CD14-positive monocyte (primary cell): ENCODE results near the gene BTBD10. TPM values are rescaled to one million over a fixed set of nuclear protein-coding genes. Genes with fewer than 3 reads are reported as not detected.

Experiments
- DNase-seq, 3 donors: peaks; one replicate each; pipeline ENCODE4 v3.0.0-alpha.2; 2011 to 2022
- H2AFZ ChIP-seq: 2 replicates; pipeline ENCODE4 v1.6.0; 2012; ENCODE audit warnings: mild to moderate bottlenecking, low read depth, low read length, inconsistent platforms; ENCODE audit not compliant: insufficient read depth, poor library complexity, severe bottlenecking
- H3K27ac ChIP-seq, 2 donors: 1 replicate in 1 of 2; 2 replicates in 1 of 2; pipeline ENCODE4 v1.5.1; 2012 to 2013; ENCODE audit warnings: low read length in 2 of 2, control low read depth in 1 of 2, inconsistent platforms in 1 of 2, low read depth in 1 of 2, mild to moderate bottlenecking in 1 of 2
- H3K27me3 ChIP-seq, 2 donors: one replicate each; pipeline versions ENCODE4 v1.6.0 to v1.6.1; 2011 to 2013; ENCODE audit warnings: low read length in 2 of 2; ENCODE audit not compliant: control insufficient read depth in 2 of 2, insufficient read depth in 2 of 2
- H3K36me3 ChIP-seq, 2 donors: replicated peaks in 1 of 2; 1 replicate in 1 of 2; 2 replicates in 1 of 2; pipeline versions ENCODE4 v1.5.1 to v1.6.1; 2012 to 2013; ENCODE audit warnings: low read length in 2 of 2, control low read depth in 1 of 2, inconsistent platforms in 1 of 2, mild to moderate bottlenecking in 1 of 2; ENCODE audit not compliant: insufficient read depth in 2 of 2, control insufficient read depth in 1 of 2
- H3K4me1 ChIP-seq, 2 donors: 1 replicate in 1 of 2; 2 replicates in 1 of 2; pipeline versions ENCODE4 v1.5.1 to v1.6.1; 2012 to 2013; ENCODE audit warnings: low read length in 2 of 2, control low read depth in 1 of 2, inconsistent platforms in 1 of 2, mild to moderate bottlenecking in 1 of 2, moderate library complexity in 1 of 2; ENCODE audit not compliant: insufficient read depth in 2 of 2, control insufficient read depth in 1 of 2
- H3K4me2 ChIP-seq: replicated peaks from 2 replicates; pipeline ENCODE3; 2012; ENCODE audit warnings: low read length, moderate library complexity, mild to moderate bottlenecking; ENCODE audit not compliant: poor library complexity, severe bottlenecking; ENCODE audit errors: extremely low read depth
- H3K4me3 ChIP-seq, 3 experiments: fragments of 200-600 bp in 1 of 3; sonication (generic) in 1 of 3; replicated peaks in 1 of 3; 1 replicate in 2 of 3; 2 replicates in 1 of 3; pipeline ENCODE4 v1.5.1; 2011 to 2013; ENCODE audit warnings: low read length in 3 of 3, mild to moderate bottlenecking in 3 of 3, control low read depth in 2 of 3, low read depth in 2 of 3, inconsistent platforms in 1 of 3, moderate library complexity in 1 of 3
- H3K79me2 ChIP-seq: 2 replicates; pipeline ENCODE4 v1.6.0; 2012; ENCODE audit warnings: mild to moderate bottlenecking, control low read depth, inconsistent platforms, low read length, moderate library complexity; ENCODE audit not compliant: insufficient read depth
- H3K9ac ChIP-seq: 2 replicates; pipeline ENCODE4 v1.6.0; 2017; ENCODE audit warnings: low read length, mild to moderate bottlenecking; ENCODE audit not compliant: insufficient read depth, poor library complexity, severe bottlenecking
- H3K9me3 ChIP-seq, 2 donors: replicated peaks in 1 of 2; 1 replicate in 1 of 2; 2 replicates in 1 of 2; pipeline versions ENCODE4 v1.5.1 to v1.6.1; 2012 to 2013; ENCODE audit warnings: low read length in 2 of 2, control low read depth in 1 of 2; ENCODE audit not compliant: control insufficient read depth in 1 of 2, insufficient read depth in 1 of 2
- H4K20me1 ChIP-seq: 2 replicates; pipeline ENCODE4 v1.6.0; 2012; ENCODE audit warnings: mild to moderate bottlenecking, low read length, control low read depth, moderate library complexity; ENCODE audit not compliant: insufficient read depth
- H3K27ac Mint-ChIP-seq, 7 donors: one replicate each; pipeline ENCODE4 v1.8.0; 2020; ENCODE audit warnings: mild to moderate bottlenecking in 7 of 7, mixed read lengths in 7 of 7, moderate library complexity in 6 of 7, inconsistent platforms in 2 of 7
- H3K27me3 Mint-ChIP-seq, 3 donors: one replicate each; pipeline ENCODE4 v1.8.0; 2021 to 2022; ENCODE audit warnings: low read depth in 3 of 3, mild to moderate bottlenecking in 3 of 3, mixed read lengths in 3 of 3, moderate library complexity in 3 of 3, inconsistent platforms in 1 of 3
- H3K36me3 Mint-ChIP-seq, 2 donors: one replicate each; pipeline ENCODE4 v1.8.0; 2020; ENCODE audit warnings: mixed read lengths in 2 of 2, inconsistent platforms in 1 of 2, mild to moderate bottlenecking in 1 of 2
- H3K4me1 Mint-ChIP-seq: one replicate; pipeline ENCODE4 v1.8.0; 2020; ENCODE audit warnings: mild to moderate bottlenecking, mixed read lengths
- H3K4me3 Mint-ChIP-seq, 2 donors: one replicate each; pipeline ENCODE4 v1.8.0; 2020; ENCODE audit warnings: mild to moderate bottlenecking in 2 of 2, mixed read lengths in 2 of 2, moderate library complexity in 1 of 2
- H3K9me3 Mint-ChIP-seq, 7 donors: one replicate each; pipeline ENCODE4 v1.8.0; 2020 to 2022; ENCODE audit warnings: mixed read lengths in 7 of 7, mild to moderate bottlenecking in 6 of 7, moderate library complexity in 6 of 7, inconsistent platforms in 2 of 7
- WGBS: methylation state at CpG from one replicate; pipeline ENCODE4 v1.1.5; 2013; ENCODE audit warnings: missing lambda C conversion rate; ENCODE audit not compliant: insufficient coverage; 5-methylcytosine and 5-hydroxymethylcytosine counted together
- intact Hi-C, 2 donors: fragments of 100-400 bp; cut with micrococcal nuclease; formaldehyde crosslinking; loops; one replicate each; pipeline versions ENCODE4 v1.15.0 to v1.15.1; 2023
- polyA plus RNA-seq, 3 donors: library from polyadenylated mRNA; depleted of rRNA in 1 of 3; unstranded in 2 of 3; stranded (reverse) in 1 of 3; fragments of 300-500 nt in 2 of 3; fragments of >200 nt in 1 of 3; fragmentation: Illumina TruSeq in 2 of 3; gene quantifications; 1 replicate in 2 of 3; 2 replicates in 1 of 3; pipeline ENCODE4 v1.2.3, GENCODE V29; 2012 to 2021
- TF ChIP-seq, protein P1 (sequence below): fragments of 200-600 bp; IDR thresholded peaks from one replicate; pipeline ENCODE4 v1.8.0; 2022; ENCODE audit warnings: antibody characterized with exemption, mild to moderate bottlenecking

The BTBD10 gene
- polyA plus RNA-seq, 3 donors = 9.6 to 19.8 (median 13.8) TPM

DNA sequence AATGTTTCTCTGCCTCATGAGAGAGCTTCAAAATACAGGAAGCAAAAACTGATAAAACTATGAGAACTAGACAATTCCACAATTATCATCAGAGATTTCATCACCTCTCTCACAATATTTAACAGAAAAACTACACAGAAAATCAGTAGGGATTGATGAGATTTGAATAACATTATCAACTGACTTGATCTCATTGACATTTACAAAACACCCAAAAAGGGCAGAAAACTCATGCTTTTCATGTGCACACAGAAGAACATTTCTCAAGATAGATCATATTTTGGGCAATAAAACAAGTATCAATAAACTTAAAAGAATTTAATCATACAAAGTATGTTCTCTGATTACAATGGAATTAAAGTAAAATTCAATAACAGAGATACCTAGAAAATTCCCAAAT, 35.6 kb downstream of the BTBD10 start:
- Mint-ChIP-seq H3K27ac (no peak overlapping the region), H3K36me3 (peaks cover 12 to 39% of the 10 kb centered on the region in 2 donors), H3K4me3 (no peak overlapping the region), H3K9me3 (peaks cover 17 to 37% (median 27%) of the 10 kb centered on the region in 7 donors), H3K4me1 (peaks cover 5% of the 10 kb centered on the region), H3K27me3 (no peaks in the 10 kb centered on the region)
- Histone ChIP-seq H3K79me2 (peaks cover 49% of the 10 kb centered on the region), H3K9me3 (peaks cover 9 to 15% of the 10 kb centered on the region in 2 donors), H3K9ac (no peak overlapping the region), H2AFZ (no peak overlapping the region), H3K4me3 (no peak overlapping the region), H3K27me3 (no peaks in the 10 kb centered on the region), H4K20me1 (peaks cover 16% of the 10 kb centered on the region), H3K36me3 (no peaks in the 10 kb centered on the region), H3K4me2 (no peak overlapping the region), H3K27ac (no peak overlapping the region), H3K4me1 (no peaks in the 10 kb centered on the region)
- DNase-seq = no peak
- intact Hi-C loops = no loop called here
- TF ChIP-seq, protein P1, sequence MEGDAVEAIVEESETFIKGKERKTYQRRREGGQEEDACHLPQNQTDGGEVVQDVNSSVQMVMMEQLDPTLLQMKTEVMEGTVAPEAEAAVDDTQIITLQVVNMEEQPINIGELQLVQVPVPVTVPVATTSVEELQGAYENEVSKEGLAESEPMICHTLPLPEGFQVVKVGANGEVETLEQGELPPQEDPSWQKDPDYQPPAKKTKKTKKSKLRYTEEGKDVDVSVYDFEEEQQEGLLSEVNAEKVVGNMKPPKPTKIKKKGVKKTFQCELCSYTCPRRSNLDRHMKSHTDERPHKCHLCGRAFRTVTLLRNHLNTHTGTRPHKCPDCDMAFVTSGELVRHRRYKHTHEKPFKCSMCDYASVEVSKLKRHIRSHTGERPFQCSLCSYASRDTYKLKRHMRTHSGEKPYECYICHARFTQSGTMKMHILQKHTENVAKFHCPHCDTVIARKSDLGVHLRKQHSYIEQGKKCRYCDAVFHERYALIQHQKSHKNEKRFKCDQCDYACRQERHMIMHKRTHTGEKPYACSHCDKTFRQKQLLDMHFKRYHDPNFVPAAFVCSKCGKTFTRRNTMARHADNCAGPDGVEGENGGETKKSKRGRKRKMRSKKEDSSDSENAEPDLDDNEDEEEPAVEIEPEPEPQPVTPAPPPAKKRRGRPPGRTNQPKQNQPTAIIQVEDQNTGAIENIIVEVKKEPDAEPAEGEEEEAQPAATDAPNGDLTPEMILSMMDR = no peak

DNA sequence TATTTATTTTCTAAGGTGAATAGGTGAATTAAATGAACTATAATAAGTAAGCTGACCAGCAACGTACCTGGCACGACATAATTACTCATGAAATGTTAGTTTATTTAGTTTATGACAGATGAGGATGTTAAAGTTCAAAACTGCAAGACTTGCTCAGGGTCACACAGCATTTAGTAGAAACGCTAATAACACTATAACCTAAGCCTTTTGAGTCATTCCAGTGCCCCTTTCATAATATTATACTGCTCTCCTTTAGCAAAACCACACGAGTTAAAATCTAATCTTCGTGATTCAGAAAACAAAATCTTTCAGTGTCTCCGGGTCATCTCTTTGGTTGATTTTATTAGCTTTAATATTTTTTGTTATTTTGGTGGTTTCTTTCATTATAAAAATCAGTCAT, 39.6 kb downstream of the BTBD10 start:
- peaks cover 5% of the 10 kb centered on the region for H3K4me1 Mint-ChIP-seq
- TF ChIP-seq, protein P1 = no peak
- H3K9me3 ChIP-seq = peaks cover 5 to 15% of the 10 kb centered on the region in 2 donors
- WGBS = no CpG with 5 or more reads among the region's 6 CpGs
- H3K9me3 Mint-ChIP-seq = peaks cover 9 to 23% (median 20%) of the 10 kb centered on the region in 7 donors
- peaks cover 39% of the 10 kb centered on the region for H3K79me2 ChIP-seq
- no peak overlapping the region for H3K27ac Mint-ChIP-seq
- H3K9ac ChIP-seq = no peak overlapping the region
- H3K36me3 ChIP-seq = peaks cover 10 to 37% of the 10 kb centered on the region in 2 donors
- no peak overlapping the region for H3K4me3 ChIP-seq
- H3K36me3 Mint-ChIP-seq = peaks cover 24 to 52% of the 10 kb centered on the region in 2 donors
- peaks cover 18% of the 10 kb centered on the region for H4K20me1 ChIP-seq
- intact Hi-C loops = no loop called here
- H3K27me3 Mint-ChIP-seq = no peaks in the 10 kb centered on the region
- no peak overlapping the region for H3K4me2 ChIP-seq
- DNase-seq = no peak
- no peak overlapping the region for H3K27ac ChIP-seq
- H2AFZ ChIP-seq = no peak overlapping the region
- H3K4me1 ChIP-seq = no peaks in the 10 kb centered on the region
- H3K4me3 Mint-ChIP-seq = no peak overlapping the region
- H3K27me3 ChIP-seq = no peaks in the 10 kb centered on the region
